ENCODE results near the gene OSM. TPM values are rescaled to one million over a fixed set of nuclear protein-coding genes. Genes with fewer than 3 reads are reported as not detected.

The OSM gene
- total RNA-seq, 1 experiment from 2014 or later, result not detected

DNA sequence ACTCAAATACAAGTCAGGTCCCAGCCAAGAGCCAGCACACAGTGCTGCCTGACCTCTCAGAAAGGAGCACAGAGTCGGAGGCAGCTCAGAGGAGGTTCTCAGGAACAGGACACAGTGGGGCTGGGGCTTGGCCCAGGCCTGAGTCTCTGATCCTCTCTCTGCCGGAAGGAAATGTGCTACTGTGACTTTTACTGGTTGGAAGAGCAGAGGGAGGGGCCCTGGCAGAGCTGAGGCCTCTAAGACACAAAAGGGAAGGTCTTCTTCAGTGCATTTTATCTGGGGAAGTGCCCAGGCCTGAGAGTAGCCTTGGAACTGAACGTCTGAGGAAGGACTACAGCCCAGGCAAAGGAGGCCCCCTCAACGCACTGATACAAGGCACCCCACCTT is 38.9 kb upstream of the OSM start:
- Histone ChIP-seq H3K4me3 (ENCODE audit: low read length) (0 out of 2 replicates have a peak overlapping the region, but pooled peaks have one; percentile 13), H4K20me1 (ENCODE audit: low read length) (no peaks in the 10 kb centered on the region), H3K79me2 (ENCODE audit: low read length) (peaks cover 59% of the 10 kb centered on the region), H3K27ac (ENCODE audit: low read length) (peak overlapping the region; percentile 97), H3K9me3 (ENCODE audit: low read length) (no peaks in the 10 kb centered on the region), H2AFZ (ENCODE audit: low read length) (no peak overlapping the region), H3K9me2 (replicated peaks; ENCODE audit: low read length) (no peaks in the 10 kb centered on the region), H3F3A (ENCODE audit: low read length, unreplicated experiment) (peaks cover 10% of the 10 kb centered on the region), H3K4me2 (ENCODE audit: low read length) (peak overlapping the region; percentile 64), H3K4me1 (ENCODE audit: insufficient read depth, low read length) (peaks cover 77% of the 10 kb centered on the region), H3K36me3 (ENCODE audit: low read depth, low read length) (peaks cover 7% of the 10 kb centered on the region; the same call in 1 of the 2 replicates), H3K9ac (ENCODE audit: low read length) (peak overlapping the region; percentile 56), H3K27me3 (ENCODE audit: low read length) (no peaks in the 10 kb centered on the region)
- no TSS peak for BruUV-seq (replicated peaks)
- intact Hi-C loops (cut with micrococcal nuclease), result no loop called here
- no peak for TF ChIP-seq EZH2phosphoT487 (IDR thresholded peaks at IDR 0.05; ENCODE audit: borderline replicate concordance, low read length)
- TF ChIP-seq, protein P1, sequence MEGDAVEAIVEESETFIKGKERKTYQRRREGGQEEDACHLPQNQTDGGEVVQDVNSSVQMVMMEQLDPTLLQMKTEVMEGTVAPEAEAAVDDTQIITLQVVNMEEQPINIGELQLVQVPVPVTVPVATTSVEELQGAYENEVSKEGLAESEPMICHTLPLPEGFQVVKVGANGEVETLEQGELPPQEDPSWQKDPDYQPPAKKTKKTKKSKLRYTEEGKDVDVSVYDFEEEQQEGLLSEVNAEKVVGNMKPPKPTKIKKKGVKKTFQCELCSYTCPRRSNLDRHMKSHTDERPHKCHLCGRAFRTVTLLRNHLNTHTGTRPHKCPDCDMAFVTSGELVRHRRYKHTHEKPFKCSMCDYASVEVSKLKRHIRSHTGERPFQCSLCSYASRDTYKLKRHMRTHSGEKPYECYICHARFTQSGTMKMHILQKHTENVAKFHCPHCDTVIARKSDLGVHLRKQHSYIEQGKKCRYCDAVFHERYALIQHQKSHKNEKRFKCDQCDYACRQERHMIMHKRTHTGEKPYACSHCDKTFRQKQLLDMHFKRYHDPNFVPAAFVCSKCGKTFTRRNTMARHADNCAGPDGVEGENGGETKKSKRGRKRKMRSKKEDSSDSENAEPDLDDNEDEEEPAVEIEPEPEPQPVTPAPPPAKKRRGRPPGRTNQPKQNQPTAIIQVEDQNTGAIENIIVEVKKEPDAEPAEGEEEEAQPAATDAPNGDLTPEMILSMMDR (conservative IDR thresholded peaks at IDR 0.05; ENCODE audit: low read depth, low read length), result no peak
- TF ChIP-seq EZH2 (IDR thresholded peaks at IDR 0.05; ENCODE audit: low read length, unreplicated experiment), result no peak
- no peak for DNase-seq
- ATAC-seq, result peak; percentile 43
- ChIA-PET CTCF (no interaction called here), POLR2A (ENCODE audit: unreplicated experiment) (no interaction called here)

DNA sequence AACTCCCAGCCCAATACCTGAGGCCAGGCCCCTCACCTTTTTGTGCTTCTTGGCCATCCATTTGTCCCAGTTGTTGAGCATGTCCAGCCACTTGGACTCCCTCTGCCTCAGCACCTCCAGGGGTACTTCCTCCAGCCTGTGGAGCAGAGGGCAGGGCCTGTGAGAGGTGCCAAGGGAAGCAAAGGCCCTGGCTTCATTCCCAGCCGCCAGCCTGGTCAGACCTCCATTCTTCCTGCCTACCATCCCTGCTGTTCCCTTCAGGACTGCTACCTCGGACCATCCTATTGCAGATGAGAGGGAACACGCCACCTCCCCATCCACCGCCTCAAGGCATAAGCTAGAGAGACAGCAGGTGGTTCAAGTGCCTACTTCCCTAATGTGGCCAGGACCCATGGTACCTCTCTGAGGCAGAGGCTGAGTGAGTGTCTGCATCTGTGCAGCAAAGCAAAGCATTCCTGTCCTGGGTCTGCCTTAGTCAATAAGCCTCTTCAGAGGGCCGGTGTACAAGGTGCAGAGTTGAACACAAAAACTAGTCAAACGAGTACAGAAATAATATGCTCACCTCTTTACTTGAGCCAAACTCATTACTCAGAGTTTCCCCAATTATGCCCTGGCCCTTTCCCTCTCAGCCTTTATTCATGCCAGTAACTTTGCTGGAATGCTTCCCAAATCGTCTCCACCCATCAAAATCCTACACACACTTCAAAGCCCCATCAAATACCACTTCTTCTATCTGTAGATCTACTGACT is 38.0 kb upstream of the OSM start:
- no peaks in the 10 kb centered on the region for H3K9me2 ChIP-seq (replicated peaks; ENCODE audit: low read length)
- ChIA-PET CTCF (no interaction called here), POLR2A (ENCODE audit: unreplicated experiment) (interaction anchor here (0.5 kb wide), 1 partner anchor 18 kb away, joined by 3 read pairs; no protein-coding TSS in a partner anchor)
- H3K9ac ChIP-seq (ENCODE audit: low read length), result peak overlapping the region; percentile 56
- H3K4me1 ChIP-seq (ENCODE audit: insufficient read depth, low read length), result peaks cover 72% of the 10 kb centered on the region
- H3F3A ChIP-seq (ENCODE audit: low read length, unreplicated experiment), result peaks cover 10% of the 10 kb centered on the region
- H3K27me3 ChIP-seq (ENCODE audit: low read length), result no peaks in the 10 kb centered on the region
- H3K4me2 ChIP-seq (ENCODE audit: low read length), result peak overlapping the region; percentile 64
- H4K20me1 ChIP-seq (ENCODE audit: low read length), result no peaks in the 10 kb centered on the region
- BruUV-seq (replicated peaks), result no TSS peak
- no peak overlapping the region for H2AFZ ChIP-seq (ENCODE audit: low read length)
- no peaks in the 10 kb centered on the region for H3K9me3 ChIP-seq (ENCODE audit: low read length)
- peak; percentile 86 for DNase-seq
- peaks cover 7% of the 10 kb centered on the region; the same call in 1 of the 2 replicates for H3K36me3 ChIP-seq (ENCODE audit: low read depth, low read length)
- peak; percentile 64 for ATAC-seq
- intact Hi-C loops (cut with micrococcal nuclease), result no loop called here
- TF ChIP-seq EZH2 (IDR thresholded peaks at IDR 0.05; ENCODE audit: low read length, unreplicated experiment) (no peak), EZH2phosphoT487 (IDR thresholded peaks at IDR 0.05; ENCODE audit: borderline replicate concordance, low read length) (no peak)
- TF ChIP-seq, protein P1 (conservative IDR thresholded peaks at IDR 0.05; ENCODE audit: low read depth, low read length), result no peak
- H3K27ac ChIP-seq (ENCODE audit: low read length), result peak overlapping the region; percentile 97
- H3K79me2 ChIP-seq (ENCODE audit: low read length), result peaks cover 50% of the 10 kb centered on the region
- peak overlapping the region; percentile 37; the same call in 1 of the 2 replicates for H3K4me3 ChIP-seq (ENCODE audit: low read length)

DNA sequence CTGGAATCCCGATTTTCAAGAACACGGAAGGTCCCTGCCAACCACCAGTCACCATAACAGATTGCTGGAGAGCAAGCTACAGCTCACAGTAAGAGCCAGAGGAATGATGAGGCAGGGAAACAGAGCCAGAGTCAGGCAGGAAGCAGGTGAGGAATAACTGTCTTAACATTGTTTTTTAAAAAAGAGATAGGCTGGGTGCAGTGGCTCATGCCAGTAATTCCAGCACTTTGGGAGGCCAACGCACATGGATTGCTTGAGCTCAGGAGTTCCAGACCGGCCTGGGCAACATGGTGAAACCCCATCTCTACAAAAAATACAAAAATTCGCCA is 36.1 kb upstream of the OSM start:
- DNase-seq (no peak), ATAC-seq (no peak)
- TF ChIP-seq, protein P1 (conservative IDR thresholded peaks at IDR 0.05; ENCODE audit: low read depth, low read length), result no peak
- TF ChIP-seq EZH2 (IDR thresholded peaks at IDR 0.05; ENCODE audit: low read length, unreplicated experiment), result no peak
- no peak for TF ChIP-seq EZH2phosphoT487 (IDR thresholded peaks at IDR 0.05; ENCODE audit: borderline replicate concordance, low read length)
- Histone ChIP-seq H3K4me1 (ENCODE audit: insufficient read depth, low read length) (peaks cover 80% of the 10 kb centered on the region), H3K9me3 (ENCODE audit: low read length) (no peaks in the 10 kb centered on the region), H3K9ac (ENCODE audit: low read length) (0 out of 2 replicates have a peak overlapping the region, but pooled peaks have one; percentile 15), H4K20me1 (ENCODE audit: low read length) (no peaks in the 10 kb centered on the region), H3K27ac (ENCODE audit: low read length) (peak overlapping the region; percentile 97), H3K79me2 (ENCODE audit: low read length) (peaks cover 36% of the 10 kb centered on the region), H3K36me3 (ENCODE audit: low read depth, low read length) (peaks cover 7% of the 10 kb centered on the region; the same call in 1 of the 2 replicates), H3K4me3 (ENCODE audit: low read length) (no peak overlapping the region), H3K27me3 (ENCODE audit: low read length) (no peaks in the 10 kb centered on the region), H3F3A (ENCODE audit: low read length, unreplicated experiment) (peaks cover 10% of the 10 kb centered on the region), H3K4me2 (ENCODE audit: low read length) (peak overlapping the region; percentile 32), H2AFZ (ENCODE audit: low read length) (no peak overlapping the region), H3K9me2 (replicated peaks; ENCODE audit: low read length) (no peaks in the 10 kb centered on the region)
- ChIA-PET POLR2A (ENCODE audit: unreplicated experiment) (no interaction called here), CTCF (no interaction called here)
- no TSS peak for BruUV-seq (replicated peaks)
- intact Hi-C loops (cut with micrococcal nuclease), result no loop called here
